Astrocyte (in vitro differentiated cells and primary cell): Measurements from ENCODE around the gene GLUL. TPM values are rescaled to one million over a fixed set of nuclear protein-coding genes. Genes with fewer than 3 reads are reported as not detected.

Experiments
- DNase-seq: peaks from one replicate; pipeline ENCODE4 v3.0.0-alpha.2; 2010; ENCODE audit warnings: low read depth
- FAIRE-seq: peaks from 2 replicates; lab custom pipeline; 2011; peaks lifted over from hg19 to GRCh38; lab: Jason Lieb, UNC
- H2AFZ ChIP-seq: 2 replicates; pipeline ENCODE4 v1.6.0; 2012; ENCODE audit warnings: low read depth, low read length, inconsistent platforms
- H3K27ac ChIP-seq: 2 replicates; pipeline ENCODE4 v1.5.1; 2011; ENCODE audit warnings: low read depth, low read length, inconsistent platforms
- H3K27me3 ChIP-seq: 2 replicates; pipeline ENCODE4 v1.6.0; 2011; ENCODE audit warnings: low read length, inconsistent platforms; ENCODE audit not compliant: insufficient read depth
- H3K36me3 ChIP-seq: 2 replicates; pipeline ENCODE4 v1.5.1; 2011; ENCODE audit warnings: low read length, inconsistent platforms; ENCODE audit not compliant: insufficient read depth
- H3K4me1 ChIP-seq: 2 replicates; pipeline ENCODE4 v1.5.1; 2011; ENCODE audit warnings: low read length, inconsistent platforms; ENCODE audit not compliant: insufficient read depth
- H3K4me2 ChIP-seq: 2 replicates; pipeline ENCODE4 v1.6.0; 2012; ENCODE audit warnings: low read length, inconsistent platforms
- H3K4me3 ChIP-seq: 2 replicates; pipeline ENCODE4 v1.5.1; 2011; ENCODE audit warnings: low read depth, mild to moderate bottlenecking, low read length, inconsistent platforms; ENCODE audit not compliant: insufficient read depth
- H3K79me2 ChIP-seq: 2 replicates; pipeline ENCODE4 v1.6.0; 2012; ENCODE audit warnings: mild to moderate bottlenecking, low read length, inconsistent platforms; ENCODE audit not compliant: insufficient read depth
- H3K9ac ChIP-seq: 2 replicates; pipeline ENCODE4 v1.6.0; 2012; ENCODE audit warnings: mild to moderate bottlenecking, low read length, inconsistent platforms
- H3K9me3 ChIP-seq: 2 replicates; pipeline ENCODE4 v1.5.1; 2012; ENCODE audit warnings: low read depth, mild to moderate bottlenecking, low read length, inconsistent platforms; ENCODE audit not compliant: insufficient read depth
- H4K20me1 ChIP-seq: 2 replicates; pipeline ENCODE4 v1.6.0; 2012; ENCODE audit warnings: low read length, inconsistent platforms; ENCODE audit not compliant: insufficient read depth
- H3K27ac Mint-ChIP-seq: one replicate; pipeline ENCODE4 v1.8.0; 2021; ENCODE audit warnings: mild to moderate bottlenecking, mixed read lengths; ENCODE audit not compliant: unreplicated experiment
- H3K27me3 Mint-ChIP-seq: one replicate; pipeline ENCODE4 v1.8.0; 2021; ENCODE audit warnings: low read depth, mixed read lengths; ENCODE audit not compliant: unreplicated experiment
- H3K36me3 Mint-ChIP-seq: one replicate; pipeline ENCODE4 v1.8.0; 2021; ENCODE audit warnings: low read depth, mixed read lengths; ENCODE audit not compliant: unreplicated experiment
- H3K4me1 Mint-ChIP-seq: one replicate; pipeline ENCODE4 v1.8.0; 2021; ENCODE audit warnings: low read depth, mixed read lengths; ENCODE audit not compliant: unreplicated experiment
- H3K4me3 Mint-ChIP-seq: one replicate; pipeline ENCODE4 v1.8.0; 2021; ENCODE audit warnings: mild to moderate bottlenecking, moderate library complexity, mixed read lengths; ENCODE audit not compliant: unreplicated experiment
- H3K9me3 Mint-ChIP-seq: one replicate; pipeline ENCODE4 v1.8.0; 2021; ENCODE audit warnings: mild to moderate bottlenecking, mixed read lengths; ENCODE audit not compliant: unreplicated experiment
- EZH2 ChIP-seq: IDR thresholded peaks from 2 replicates; pipeline ENCODE4 v1.6.1; 2012; ENCODE audit warnings: mild to moderate bottlenecking, low read length, inconsistent platforms; ENCODE audit not compliant: insufficient read depth
- total RNA-seq: library from RNA; stranded (reverse); gene quantifications from 2 replicates; pipeline ENCODE4 v1.2.1, GENCODE V29; 2021
- TF ChIP-seq, protein P1 (sequence below): IDR thresholded peaks from 2 replicates; pipeline ENCODE4 v1.5.1; 2011; ENCODE audit warnings: low read depth, mild to moderate bottlenecking, inconsistent platforms, low read length, moderate library complexity; ENCODE audit not compliant: insufficient read depth

GLUL gene
- total RNA-seq, 1 donor from 2014 or later, result 158 TPM

DNA sequence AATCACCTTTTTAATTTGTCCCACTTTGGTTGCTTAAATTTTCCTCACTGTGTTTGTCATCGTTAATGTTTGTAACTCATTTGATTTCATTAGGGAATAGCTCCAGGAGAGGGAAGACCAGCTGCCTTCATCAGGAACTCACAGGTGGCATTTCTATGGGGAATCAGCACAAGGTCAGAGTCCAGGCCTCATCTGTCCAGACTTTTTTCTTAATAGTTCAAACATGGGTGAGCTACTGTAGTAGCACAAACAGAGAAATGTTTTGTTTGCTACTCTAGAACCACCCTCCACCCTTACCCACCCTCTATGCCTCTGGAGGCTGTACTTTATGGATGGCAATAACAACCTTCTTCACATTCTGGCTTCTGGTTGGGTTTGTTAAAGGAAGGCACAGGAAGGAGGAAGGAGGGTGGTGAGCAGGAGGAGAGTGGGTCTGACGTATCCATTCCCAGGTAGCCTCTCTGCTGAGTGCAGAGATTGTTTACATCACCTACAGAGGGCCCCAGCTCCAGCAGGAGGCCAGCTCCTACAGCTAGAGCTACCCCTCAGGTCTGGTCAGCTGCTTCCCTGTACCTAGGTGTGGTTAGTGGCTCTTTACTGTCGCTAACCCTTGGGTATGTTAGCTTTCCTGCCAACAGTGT lies 17.0 kb upstream of the GLUL start:
- no peaks in the 10 kb centered on the region for H3K36me3 ChIP-seq
- H3K4me3 ChIP-seq, result no peak overlapping the region
- no peak overlapping the region for H3K9ac ChIP-seq
- no peak overlapping the region for H3K4me3 Mint-ChIP-seq
- FAIRE-seq (no peak), DNase-seq (no peak)
- no peak overlapping the region for H3K27ac Mint-ChIP-seq
- H3K4me1 Mint-ChIP-seq, result peaks cover 4% of the 10 kb centered on the region
- TF ChIP-seq, protein P1, sequence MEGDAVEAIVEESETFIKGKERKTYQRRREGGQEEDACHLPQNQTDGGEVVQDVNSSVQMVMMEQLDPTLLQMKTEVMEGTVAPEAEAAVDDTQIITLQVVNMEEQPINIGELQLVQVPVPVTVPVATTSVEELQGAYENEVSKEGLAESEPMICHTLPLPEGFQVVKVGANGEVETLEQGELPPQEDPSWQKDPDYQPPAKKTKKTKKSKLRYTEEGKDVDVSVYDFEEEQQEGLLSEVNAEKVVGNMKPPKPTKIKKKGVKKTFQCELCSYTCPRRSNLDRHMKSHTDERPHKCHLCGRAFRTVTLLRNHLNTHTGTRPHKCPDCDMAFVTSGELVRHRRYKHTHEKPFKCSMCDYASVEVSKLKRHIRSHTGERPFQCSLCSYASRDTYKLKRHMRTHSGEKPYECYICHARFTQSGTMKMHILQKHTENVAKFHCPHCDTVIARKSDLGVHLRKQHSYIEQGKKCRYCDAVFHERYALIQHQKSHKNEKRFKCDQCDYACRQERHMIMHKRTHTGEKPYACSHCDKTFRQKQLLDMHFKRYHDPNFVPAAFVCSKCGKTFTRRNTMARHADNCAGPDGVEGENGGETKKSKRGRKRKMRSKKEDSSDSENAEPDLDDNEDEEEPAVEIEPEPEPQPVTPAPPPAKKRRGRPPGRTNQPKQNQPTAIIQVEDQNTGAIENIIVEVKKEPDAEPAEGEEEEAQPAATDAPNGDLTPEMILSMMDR, result no peak
- no peak for TF ChIP-seq EZH2
- no peaks in the 10 kb centered on the region for H3K27me3 Mint-ChIP-seq
- H2AFZ ChIP-seq, result no peak overlapping the region
- H4K20me1 ChIP-seq, result no peaks in the 10 kb centered on the region
- no peaks in the 10 kb centered on the region for H3K79me2 ChIP-seq
- no peaks in the 10 kb centered on the region for H3K4me1 ChIP-seq
- H3K27ac ChIP-seq, result no peak overlapping the region
- no peaks in the 10 kb centered on the region for H3K27me3 ChIP-seq
- H3K4me2 ChIP-seq, result no peak overlapping the region
- H3K9me3 Mint-ChIP-seq, result no peaks in the 10 kb centered on the region
- H3K9me3 ChIP-seq, result no peaks in the 10 kb centered on the region
- H3K36me3 Mint-ChIP-seq, result no peaks in the 10 kb centered on the region

DNA sequence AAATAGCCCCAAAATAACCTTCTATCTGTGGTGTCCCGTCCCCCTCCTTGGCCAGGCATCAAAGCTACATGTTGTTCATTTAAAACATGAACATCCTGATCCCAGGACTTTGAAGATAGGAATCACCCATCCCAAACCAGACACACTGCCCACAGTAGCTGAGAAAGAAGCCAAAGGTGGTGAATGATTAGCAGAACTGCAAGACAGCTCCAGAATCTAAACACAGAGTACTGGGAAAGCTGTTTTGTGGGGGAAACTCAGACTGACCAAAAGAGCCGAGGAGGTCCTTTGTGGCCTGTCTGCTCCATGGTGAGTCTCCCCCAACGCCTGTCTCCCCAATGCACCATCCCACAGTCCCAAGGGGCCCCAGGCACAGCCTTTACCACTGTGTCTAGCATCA lies 16.1 kb upstream of the GLUL start:
- Mint-ChIP-seq H3K27me3 (no peaks in the 10 kb centered on the region), H3K27ac (no peak overlapping the region), H3K36me3 (no peaks in the 10 kb centered on the region), H3K4me3 (no peak overlapping the region), H3K9me3 (no peaks in the 10 kb centered on the region), H3K4me1 (peaks cover 4% of the 10 kb centered on the region)
- Histone ChIP-seq H2AFZ (no peak overlapping the region), H3K9me3 (no peaks in the 10 kb centered on the region), H4K20me1 (no peaks in the 10 kb centered on the region), H3K4me2 (no peak overlapping the region), H3K27me3 (no peaks in the 10 kb centered on the region), H3K27ac (no peak overlapping the region), H3K36me3 (no peaks in the 10 kb centered on the region), H3K79me2 (no peaks in the 10 kb centered on the region), H3K4me3 (no peak overlapping the region), H3K9ac (no peak overlapping the region), H3K4me1 (no peaks in the 10 kb centered on the region)
- DNase-seq (no peak), FAIRE-seq (no peak)
- no peak for TF ChIP-seq EZH2
- TF ChIP-seq, protein P1, result no peak

DNA sequence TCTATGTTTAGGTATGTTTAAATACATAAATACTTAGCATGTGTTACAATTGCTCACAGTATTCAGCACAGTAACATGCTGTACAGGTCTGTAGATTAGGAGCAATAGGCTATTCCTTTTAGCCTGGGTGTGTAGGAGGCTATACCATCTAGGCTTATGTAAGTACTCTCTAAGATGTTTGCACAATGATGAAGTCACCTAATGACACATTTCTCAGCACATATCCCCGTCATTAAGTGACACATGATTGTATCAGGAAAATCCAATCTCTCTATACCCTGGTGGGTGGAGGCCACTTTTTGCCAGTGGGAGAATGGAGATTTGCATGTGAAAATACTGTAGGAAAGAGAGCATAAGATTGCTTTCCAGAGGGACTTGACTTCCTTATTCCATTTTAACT lies 14.4 kb upstream of the GLUL start:
- Mint-ChIP-seq H3K9me3 (no peaks in the 10 kb centered on the region), H3K27ac (no peak overlapping the region), H3K4me3 (no peak overlapping the region), H3K27me3 (no peaks in the 10 kb centered on the region), H3K36me3 (no peaks in the 10 kb centered on the region), H3K4me1 (peaks cover 4% of the 10 kb centered on the region)
- DNase-seq (no peak), FAIRE-seq (no peak)
- H3K27ac ChIP-seq, result no peak overlapping the region
- no peaks in the 10 kb centered on the region for H3K36me3 ChIP-seq
- no peaks in the 10 kb centered on the region for H3K9me3 ChIP-seq
- no peaks in the 10 kb centered on the region for H3K79me2 ChIP-seq
- no peaks in the 10 kb centered on the region for H4K20me1 ChIP-seq
- H3K27me3 ChIP-seq, result no peaks in the 10 kb centered on the region
- TF ChIP-seq, protein P1, result no peak
- no peak for TF ChIP-seq EZH2
- H3K4me3 ChIP-seq, result no peak overlapping the region
- no peaks in the 10 kb centered on the region for H3K4me1 ChIP-seq
- H3K9ac ChIP-seq, result no peak overlapping the region
- H2AFZ ChIP-seq, result no peak overlapping the region
- H3K4me2 ChIP-seq, result no peak overlapping the region
